B cell (primary cell): ENCODE results near the gene XYLT2. TPM values are rescaled to one million over a fixed set of nuclear protein-coding genes. Genes with fewer than 3 reads are reported as not detected.

Source experiments
- ATAC-seq: fragments of 200-7000 bp; cut with Tn5 transposase; one replicate; pipeline ENCODE4 v1.10.0; 2021; ENCODE audit warnings: low read depth, mild to moderate bottlenecking, moderate number of reproducible peaks, moderate library complexity
- CTCF ChIA-PET: fragments of 350-600 bp; sonication (Branson Sonifier 250); formaldehyde crosslinking; loops from one replicate; lab custom pipeline; 2021; ENCODE audit warnings: antibody characterized with exemption, inconsistent platforms; lab: Charles Lee
- POLR2A ChIA-PET: fragments of 350-600 bp; sonication (Branson Sonifier 250); formaldehyde crosslinking; loops from one replicate; lab custom pipeline; 2021; ENCODE audit warnings: antibody characterized with exemption; lab: Charles Lee
- DNase-seq: peaks from one replicate; pipeline ENCODE4 v3.0.0; 2013
- H2AFZ ChIP-seq: 2 replicates; pipeline ENCODE4 v1.6.1; 2012; ENCODE audit warnings: mild to moderate bottlenecking, low read depth, low read length; ENCODE audit not compliant: insufficient read depth, poor library complexity, severe bottlenecking
- H3K27ac ChIP-seq, 2 donors: 1 replicate in 1 of 2; 2 replicates in 1 of 2; pipeline ENCODE4 v1.5.1; 2012 to 2013; ENCODE audit warnings: low read length in 2 of 2, mild to moderate bottlenecking in 2 of 2, moderate library complexity in 1 of 2
- H3K27me3 ChIP-seq, 4 experiments: fragments of 200-600 bp in 1 of 4; sonication (generic) in 1 of 4; replicated peaks in 1 of 4; 1 replicate in 2 of 4; 2 replicates in 2 of 4; pipeline versions ENCODE4 v1.6.1 to v1.7.0; 2013 to 2016; ENCODE audit warnings: low read length in 3 of 4, mild to moderate bottlenecking in 2 of 4, mixed read lengths in 1 of 4, moderate library complexity in 1 of 4; ENCODE audit not compliant: insufficient read depth in 4 of 4, control insufficient read depth in 3 of 4; ENCODE audit errors: control extremely low read depth in 1 of 4
- H3K36me3 ChIP-seq, 2 experiments: replicated peaks in 1 of 2; 1 replicate in 1 of 2; 2 replicates in 1 of 2; pipeline versions ENCODE4 v1.6.1 to v1.7.1; 2013; ENCODE audit warnings: low read length in 1 of 2; ENCODE audit not compliant: insufficient read depth in 2 of 2, control insufficient read depth in 1 of 2; ENCODE audit errors: control extremely low read depth in 1 of 2, extremely low read depth in 1 of 2
- H3K4me1 ChIP-seq, 2 donors: fragments of 200-600 bp in 1 of 2; sonication (generic) in 1 of 2; 1 replicate in 1 of 2; 2 replicates in 1 of 2; pipeline versions ENCODE4 v1.5.1 to v1.6.1; 2013 to 2017; ENCODE audit warnings: low read length in 2 of 2; ENCODE audit not compliant: control insufficient read depth in 2 of 2, insufficient read depth in 2 of 2
- H3K4me2 ChIP-seq: replicated peaks from 2 replicates; pipeline ENCODE3; 2012; ENCODE audit warnings: mild to moderate bottlenecking, low read depth, low read length; ENCODE audit not compliant: poor library complexity, severe bottlenecking
- H3K4me3 ChIP-seq, 5 experiments: fragments of 200-600 bp in 1 of 5; sonication (generic) in 1 of 5; 1 replicate in 3 of 5; 2 replicates in 2 of 5; pipeline versions ENCODE4 v1.5.1 to v1.7.0; 2011 to 2016; ENCODE audit warnings: low read length in 4 of 5, mild to moderate bottlenecking in 4 of 5, low read depth in 2 of 5, control low read depth in 1 of 5, moderate library complexity in 1 of 5; ENCODE audit not compliant: insufficient read depth in 1 of 5; ENCODE audit errors: control extremely low read depth in 1 of 5, extremely low read depth in 1 of 5
- H3K79me2 ChIP-seq: fragments of 200-600 bp; sonication (generic); one replicate; pipeline ENCODE4 v1.6.0; 2016; ENCODE audit warnings: low read length; ENCODE audit not compliant: control insufficient read depth, insufficient read depth
- H3K9ac ChIP-seq: fragments of 200-600 bp; sonication (generic); 2 replicates; pipeline ENCODE4 v1.6.1; 2017; ENCODE audit warnings: mild to moderate bottlenecking, low read length, moderate library complexity
- H3K9me3 ChIP-seq, 3 donors: one replicate each; pipeline versions ENCODE4 v1.6.1 to v1.7.1; 2013; ENCODE audit warnings: low read length in 2 of 3; ENCODE audit not compliant: control insufficient read depth in 2 of 3, insufficient read depth in 1 of 3; ENCODE audit errors: control extremely low read depth in 1 of 3
- H4K20me1 ChIP-seq: 2 replicates; pipeline ENCODE4 v1.6.0; 2012; ENCODE audit warnings: mild to moderate bottlenecking, low read length; ENCODE audit not compliant: insufficient read depth, control insufficient read depth, poor library complexity, severe bottlenecking
- H3K27ac Mint-ChIP-seq: one replicate; pipeline ENCODE4 v1.8.0; 2021; ENCODE audit warnings: mixed read lengths
- H3K27me3 Mint-ChIP-seq: one replicate; pipeline ENCODE4 v1.8.0; 2021; ENCODE audit warnings: mixed read lengths
- H3K4me1 Mint-ChIP-seq: one replicate; pipeline ENCODE4 v1.8.0; 2021; ENCODE audit warnings: mixed read lengths
- H3K4me3 Mint-ChIP-seq: one replicate; pipeline ENCODE4 v1.8.0; 2021; ENCODE audit warnings: mixed read lengths
- H3K9me3 Mint-ChIP-seq: one replicate; pipeline ENCODE4 v1.8.0; 2022; ENCODE audit warnings: mixed read lengths; ENCODE audit not compliant: insufficient read depth
- CTCF ChIP-seq: fragments of 200-600 bp; IDR thresholded peaks from one replicate; pipeline ENCODE4 v1.8.0; 2022; ENCODE audit warnings: antibody characterized with exemption, mild to moderate bottlenecking
- EZH2 ChIP-seq: IDR thresholded peaks from 2 replicates; pipeline ENCODE4 v1.6.1; 2012; ENCODE audit warnings: borderline replicate concordance, low read depth, mild to moderate bottlenecking, moderate library complexity, low read length; ENCODE audit not compliant: insufficient read depth, poor library complexity, severe bottlenecking
- intact Hi-C: fragments of 100-400 bp; cut with micrococcal nuclease; formaldehyde crosslinking; loops from one replicate; pipeline ENCODE4 v1.10.0; 2022
- polyA plus RNA-seq: library from polyadenylated mRNA; depleted of rRNA; stranded (reverse); fragments of >200 nt; gene quantifications from 2 replicates; pipeline ENCODE4 v1.2.3, GENCODE V29; 2012
- total RNA-seq, 2 donors: library from RNA; stranded (reverse); fragments of 120-200 nt in 1 of 2; gene quantifications; 1 replicate in 1 of 2; 2 replicates in 1 of 2; pipeline versions ENCODE4 v1.2.3 to v1.2.4, GENCODE V29; 2013 to 2022

Gene XYLT2
- total and polyA plus RNA-seq, 2 donors (not counting 1 experiment from before 2014, with no cell fraction given): 21.5 to 29.9 TPM

- no peaks in the 10 kb centered on the region for H3K4me1 ChIP-seq
- peaks cover 14% of the 10 kb centered on the region for H3K9me3 Mint-ChIP-seq
- no peaks in the 10 kb centered on the region for H4K20me1 ChIP-seq
- H3K27ac ChIP-seq: no peak overlapping the region
- H3K9ac ChIP-seq: no peak overlapping the region
- TF ChIP-seq CTCF: no peak
- TF ChIP-seq EZH2: no peak
- H2AFZ ChIP-seq: no peak overlapping the region
- peaks cover 0 to 4% (median 0%) of the 10 kb centered on the region in 4 experiments for H3K27me3 ChIP-seq
- no peak for DNase-seq
- H3K4me3 ChIP-seq: no peak overlapping the region
- ChIA-PET POLR2A (no interaction called here), CTCF (no interaction called here)
- H3K4me1 Mint-ChIP-seq: no peaks in the 10 kb centered on the region
- intact Hi-C loops: no loop called here
- no peaks in the 10 kb centered on the region for H3K79me2 ChIP-seq
- H3K4me3 Mint-ChIP-seq: no peak overlapping the region
- H3K4me2 ChIP-seq: no peak overlapping the region
- H3K27me3 Mint-ChIP-seq: peaks cover 8% of the 10 kb centered on the region
- H3K9me3 ChIP-seq: peaks cover 4 to 12% (median 5%) of the 10 kb centered on the region in 3 donors
- no peak overlapping the region for H3K27ac Mint-ChIP-seq
- ATAC-seq: no peak
- H3K36me3 ChIP-seq: no peaks in the 10 kb centered on the region
These were observed 7.3 kb upstream of the XYLT2 start for GRCh38 chr17:50338645-50339044.

GRCh38 chr17:50339381-50339780, 6.5 kb upstream of the XYLT2 start:
- no peak for ATAC-seq
- ChIA-PET CTCF (no interaction called here), POLR2A (interaction anchor here (0.7 kb wide), 1 partner anchor 1004 kb away, joined by 3 read pairs; no protein-coding TSS in a partner anchor)
- Histone ChIP-seq H3K36me3 (no peaks in the 10 kb centered on the region), H4K20me1 (no peaks in the 10 kb centered on the region), H3K4me2 (no peak overlapping the region), H3K79me2 (no peaks in the 10 kb centered on the region), H3K27me3 (peaks cover 0 to 4% (median 0%) of the 10 kb centered on the region in 4 experiments), H3K9ac (no peak overlapping the region), H3K4me1 (no peaks in the 10 kb centered on the region), H2AFZ (no peak overlapping the region), H3K9me3 (peaks cover 4 to 12% (median 5%) of the 10 kb centered on the region in 3 donors), H3K27ac (no peak overlapping the region), H3K4me3 (no peak overlapping the region)
- TF ChIP-seq EZH2 (no peak), CTCF (no peak)
- DNase-seq: no peak
- peaks cover 14% of the 10 kb centered on the region for H3K9me3 Mint-ChIP-seq
- H3K4me3 Mint-ChIP-seq: no peak overlapping the region
- H3K27ac Mint-ChIP-seq: no peak overlapping the region
- no peaks in the 10 kb centered on the region for H3K4me1 Mint-ChIP-seq
- intact Hi-C loops: no loop called here
- peaks cover 8% of the 10 kb centered on the region for H3K27me3 Mint-ChIP-seq
